Effector CD8-positive, alpha-beta T cell (primary cell): ENCODE measurements around the gene SLC51A.
"Not testable (repeated sequence)": the region's sequence is repeated elsewhere in the genome, so short reads cannot be mapped to it uniquely, and the experiment has no call there.

Source experiments
- DNase-seq: peaks from one replicate; lab custom pipeline; 2025; lab: John Stamatoyannopoulos, UW
- total RNA-seq, 4 experiments: gene quantifications; one replicate each; lab custom pipeline; 2026; lab: John Stamatoyannopoulos, UW

Gene SLC51A
- 0 to 0.18 (median 0) reads per million in 4 experiments for total RNA-seq

DNA sequence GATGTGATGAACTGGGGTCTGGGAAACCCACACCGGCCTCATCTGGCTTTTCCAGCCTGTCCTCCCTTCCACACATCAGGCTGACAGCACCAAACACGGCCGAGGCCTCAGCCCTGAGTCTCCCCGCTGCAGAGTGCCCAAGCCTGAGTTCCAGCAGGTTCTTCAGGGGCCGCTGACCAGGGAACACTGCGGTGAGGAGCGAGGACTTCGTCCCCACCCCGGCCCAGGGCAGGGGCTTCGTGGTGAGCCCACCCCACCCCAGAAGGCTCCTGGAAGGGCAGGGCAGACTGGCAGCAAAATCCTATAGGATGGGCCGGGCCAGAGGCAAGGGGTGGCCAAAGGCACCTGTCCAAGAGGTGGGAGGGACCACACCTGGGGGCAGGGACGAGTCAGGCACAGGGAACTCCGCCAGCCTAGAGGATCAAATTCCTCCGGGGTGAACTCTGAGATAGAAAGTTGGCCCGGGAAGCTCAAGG lies at the start of gene SLC51A:
Gene SLC51A (plus strand): TSS at position 446 of the 476 bp plus-strand sequence. CDS start 179 bp downstream, outside the sequence.
- DNase-seq = no peak

DNA sequence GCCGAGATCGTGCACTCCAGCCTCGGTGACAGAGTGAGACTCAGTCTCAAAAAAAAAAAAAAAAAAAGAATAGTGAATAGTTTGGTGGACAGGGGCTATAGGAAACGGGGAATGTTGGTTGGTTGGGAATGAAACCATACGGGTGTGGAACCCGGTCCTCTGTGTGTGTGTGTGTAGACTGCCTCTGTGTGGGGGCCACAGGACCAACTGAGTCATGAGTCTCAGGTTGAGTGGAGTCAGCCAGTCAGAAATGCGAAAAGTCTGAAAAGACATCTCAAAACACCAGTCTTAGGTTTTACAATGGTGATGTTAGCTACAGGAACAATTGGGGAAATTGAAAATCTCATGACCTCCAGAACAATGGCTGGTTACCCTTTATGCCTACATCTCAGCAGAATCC lies 49.6 kb upstream of the SLC51A start:
- DNase-seq = no peak

GRCh38 chr3:196168808-196169391 lies 47.4 kb upstream of the SLC51A start:
- DNase-seq = no peak

GRCh38 chr3:196169836-196170240 lies 46.5 kb upstream of the SLC51A start:
- no peak for DNase-seq

DNA sequence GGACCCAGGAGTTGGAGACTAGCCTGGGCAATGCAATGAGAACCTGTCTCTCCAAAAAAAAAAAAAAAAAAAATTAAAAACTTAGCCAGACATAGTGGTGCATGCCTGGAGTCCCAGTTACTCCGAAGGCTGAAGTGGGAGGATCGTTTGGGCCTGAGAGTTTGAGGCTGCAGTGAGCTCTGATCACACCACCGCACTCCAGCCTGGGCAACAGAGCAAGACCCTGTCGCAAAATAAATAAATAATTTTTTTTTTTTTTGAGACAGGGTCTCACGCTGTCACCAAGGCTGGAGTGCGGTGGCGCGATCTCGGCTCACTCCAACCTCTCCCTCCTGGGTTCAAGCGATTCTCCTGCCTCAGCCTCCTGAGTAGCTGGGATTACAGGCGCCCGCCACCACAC lies 46.0 kb upstream of the SLC51A start:
- DNase-seq = not testable (repeated sequence)

DNA sequence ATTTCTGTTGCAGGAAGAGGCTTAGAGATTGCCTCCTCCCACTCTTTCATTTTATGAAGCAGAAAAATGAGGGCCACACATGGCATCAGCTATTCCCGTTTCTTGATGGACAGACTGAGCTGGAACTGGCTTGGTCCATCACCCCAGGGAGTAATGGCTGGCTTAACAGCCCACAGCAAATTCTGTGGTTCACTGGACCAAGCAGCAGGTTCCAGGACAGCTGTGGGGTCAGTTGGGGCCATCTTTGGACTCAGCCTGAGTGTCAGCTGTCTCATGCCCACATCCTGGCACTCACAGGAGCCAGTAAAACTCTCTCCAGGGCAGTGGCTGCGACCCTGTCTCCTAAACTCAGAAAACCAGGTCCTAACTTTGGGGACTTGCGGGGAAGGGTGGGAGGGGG lies 41.7 kb upstream of the SLC51A start:
- DNase-seq = no peak

DNA sequence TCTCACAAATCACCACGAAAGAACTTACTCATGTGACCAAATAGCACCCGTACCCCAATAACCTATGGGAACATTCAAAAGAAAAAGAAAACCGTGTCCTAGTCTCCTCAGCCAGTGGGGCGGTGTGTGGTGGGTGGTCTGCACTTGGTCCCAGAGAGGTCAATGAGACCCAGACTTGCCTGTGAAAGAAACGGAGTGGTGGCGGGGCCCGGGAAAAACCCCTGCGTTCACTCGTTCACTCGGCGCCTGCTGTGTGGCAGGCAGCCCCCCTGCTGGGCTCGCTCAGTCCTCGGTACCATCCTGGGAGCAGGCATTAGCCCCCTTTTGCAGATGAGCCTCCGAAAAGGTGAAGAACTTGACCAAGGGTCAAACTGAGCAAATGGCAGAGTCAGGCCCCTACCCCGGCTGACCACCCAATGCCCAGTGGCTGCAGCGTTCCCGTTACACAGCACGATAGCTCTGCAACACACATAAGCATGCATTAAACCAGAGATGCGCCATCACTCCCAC lies 41.2 kb upstream of the SLC51A start:
- DNase-seq = no peak

DNA sequence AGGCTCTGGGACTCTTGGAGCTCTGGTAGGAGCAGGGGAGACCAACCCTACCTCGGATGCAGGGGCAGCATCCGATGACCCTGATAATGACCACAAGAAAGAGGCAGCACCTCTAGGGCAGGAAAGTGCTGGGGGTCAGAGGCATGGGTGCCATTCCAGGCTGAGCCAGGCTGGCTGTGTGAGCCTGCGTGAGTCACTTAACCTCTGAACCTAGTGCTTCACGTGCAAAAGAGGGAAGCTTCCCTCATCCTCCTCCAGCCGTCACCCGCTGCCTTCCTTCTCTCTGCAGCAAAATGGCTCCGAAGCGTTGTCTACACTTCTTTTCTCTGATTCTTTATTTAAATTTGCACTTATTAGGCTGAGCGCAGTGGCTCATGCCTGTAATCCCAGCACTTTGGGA lies 40.6 kb upstream of the SLC51A start:
- DNase-seq = no peak

- DNase-seq = no peak
Measured at GRCh38 chr3:196177567-196177966, 38.8 kb upstream of the SLC51A start.

DNA sequence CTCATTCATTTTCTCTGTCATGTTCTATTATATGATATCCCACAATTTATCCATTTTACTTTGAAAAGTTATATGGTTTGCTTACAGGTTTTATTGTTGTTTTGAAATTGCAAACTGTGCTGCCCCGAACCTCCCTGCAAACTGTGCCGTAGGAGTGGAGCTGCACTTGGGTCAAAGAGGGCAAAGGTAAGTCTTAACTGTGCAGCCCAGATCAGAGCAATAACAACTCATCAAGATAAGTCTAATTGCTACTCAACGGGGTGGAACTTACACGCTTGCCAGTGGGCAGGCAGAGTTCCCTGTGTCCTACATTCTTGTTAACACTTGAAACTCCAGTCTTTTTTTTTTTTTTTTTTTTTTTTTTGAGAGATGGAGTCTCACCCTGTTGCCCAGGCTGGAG lies 38.4 kb upstream of the SLC51A start:
- DNase-seq = no peak

- no peak for DNase-seq
Measured at GRCh38 chr3:196178993-196179379, 37.3 kb upstream of the SLC51A start.

GRCh38 chr3:196179380-196180308 lies 36.7 kb upstream of the SLC51A start:
- peak; percentile 73 for DNase-seq

GRCh38 chr3:196180346-196180745 lies 36.0 kb upstream of the SLC51A start:
- no peak for DNase-seq

- no peak for DNase-seq
Measured at GRCh38 chr3:196181127-196181546, 35.2 kb upstream of the SLC51A start.

DNA sequence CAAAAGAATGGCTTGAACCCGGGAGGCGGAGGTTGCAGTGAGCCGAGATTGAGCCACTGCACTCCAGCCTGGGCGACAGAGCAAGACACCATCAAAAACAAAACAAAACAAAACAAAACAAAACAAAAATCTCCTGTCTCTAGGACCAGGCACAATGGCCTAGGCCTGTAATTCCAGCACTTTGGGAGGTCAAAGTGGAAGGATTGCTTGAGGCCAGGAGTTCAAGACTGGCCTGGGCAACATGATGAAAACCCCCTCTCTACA lies 32.2 kb upstream of the SLC51A start:
- DNase-seq = not testable (repeated sequence)

GRCh38 chr3:196184881-196185280 lies 31.5 kb upstream of the SLC51A start:
- DNase-seq = no peak

DNA sequence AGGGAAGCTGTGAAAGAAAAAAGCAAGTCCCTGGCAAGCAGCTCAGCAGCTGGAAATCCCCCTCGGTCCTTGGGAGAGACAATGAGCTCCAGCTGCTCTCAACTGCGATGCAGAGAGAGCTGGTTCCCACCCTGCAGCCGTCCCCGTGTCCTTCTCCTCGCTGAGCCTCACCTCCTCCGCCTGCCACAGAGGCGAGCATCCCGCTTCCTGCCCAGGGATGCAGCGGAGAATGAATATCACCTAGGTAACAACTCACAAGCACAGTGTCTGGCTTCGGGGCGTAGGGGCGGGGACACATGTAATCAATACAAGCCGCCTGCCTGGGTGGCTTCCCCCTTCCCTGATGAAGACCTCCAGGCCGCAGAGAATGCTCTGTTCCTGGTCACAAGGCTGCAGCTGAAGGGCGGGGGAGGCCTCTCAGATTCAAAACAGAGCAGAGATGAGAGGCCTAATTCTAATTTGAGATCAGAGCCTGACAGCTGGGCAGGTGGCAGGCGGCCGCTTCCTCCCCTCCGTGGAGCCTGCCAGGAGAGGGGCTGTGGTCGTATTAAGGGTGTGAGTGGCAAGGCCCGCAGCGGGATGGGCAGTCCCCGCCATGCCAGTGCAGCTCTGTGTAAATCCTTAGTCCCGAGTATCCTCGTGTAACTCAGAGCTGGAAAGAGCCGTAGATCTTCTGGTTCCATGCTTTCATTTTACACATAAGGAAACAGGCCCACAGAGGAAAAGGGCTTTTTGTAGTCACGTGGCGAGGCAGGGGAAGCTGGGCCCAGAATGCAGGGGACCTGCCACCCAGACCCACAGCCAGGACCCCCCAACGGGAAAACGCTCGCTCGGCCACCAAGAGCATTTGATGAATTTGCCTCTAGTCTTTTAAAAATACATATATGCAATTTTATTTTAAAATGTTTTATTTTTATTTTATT lies 29.4 kb upstream of the SLC51A start:
- no peak for DNase-seq

DNA sequence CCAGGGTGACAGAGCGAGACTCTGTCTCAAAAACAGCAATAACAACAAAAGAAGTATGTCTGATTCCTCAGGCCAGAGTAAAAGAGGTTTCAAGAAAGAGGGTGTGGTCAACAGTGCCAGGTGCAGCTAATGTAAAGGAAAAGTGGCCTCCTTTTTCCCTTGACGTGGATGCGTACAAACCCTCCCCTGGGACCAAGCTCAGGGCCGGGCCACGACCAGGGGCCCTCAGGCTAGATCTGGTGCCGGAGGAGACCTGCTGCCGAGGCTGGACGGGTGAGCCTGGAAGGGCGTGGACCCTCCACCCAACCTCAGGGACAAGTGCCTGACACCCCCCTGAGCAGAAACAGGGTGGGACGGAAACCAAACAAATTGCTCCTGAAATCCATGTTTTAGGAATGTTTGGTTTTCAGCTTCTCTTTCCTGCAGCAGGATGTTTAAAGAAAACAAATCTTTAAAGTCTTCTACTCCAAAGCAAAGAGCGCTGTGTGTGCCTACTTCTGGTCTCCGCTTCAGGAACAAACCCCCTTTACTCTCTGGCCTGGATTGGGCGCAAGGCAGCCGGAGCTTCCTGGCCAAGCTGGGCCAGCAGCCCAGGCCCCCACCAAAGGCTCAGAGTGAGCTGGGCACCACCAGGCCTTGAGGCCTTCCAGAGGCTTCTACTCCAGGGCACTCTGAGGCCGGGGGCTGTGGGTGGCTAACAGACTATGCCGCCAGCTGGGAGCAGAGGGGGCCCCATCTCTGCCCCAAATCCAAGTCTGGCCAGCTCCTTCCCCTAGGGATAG lies 26.6 kb upstream of the SLC51A start:
- DNase-seq = no peak

GRCh38 chr3:196192036-196192523 lies 24.3 kb upstream of the SLC51A start:
- no peak for DNase-seq

- no peak for DNase-seq
Measured at GRCh38 chr3:196192524-196193051, 23.7 kb upstream of the SLC51A start.
